DOHH2 (cell line): ENCODE measurements around the gene AKAP7.

Experiments used
- H3F3A ChIP-seq: fragments of 200-600 bp; sonication (generic), shearing (Covaris generic); 2 replicates; pipeline ENCODE4 v1.6.0; 2016; ENCODE audit warnings: antibody characterized with exemption, mild to moderate bottlenecking; ENCODE audit not compliant: control insufficient read depth, insufficient read depth
- H3K27ac ChIP-seq: fragments of 200-600 bp; sonication (generic); 2 replicates; pipeline ENCODE4 v1.5.1; 2014; ENCODE audit warnings: low read depth, mild to moderate bottlenecking, low read length, moderate library complexity
- H3K27me3 ChIP-seq: fragments of 200-600 bp; sonication (generic); 2 replicates; pipeline ENCODE4 v1.6.1; 2014; ENCODE audit warnings: mild to moderate bottlenecking, low read length, mixed read lengths; ENCODE audit not compliant: control insufficient read depth
- H3K36me3 ChIP-seq: fragments of 200-600 bp; sonication (generic); 2 replicates; pipeline ENCODE4 v1.6.1; 2014; ENCODE audit warnings: mild to moderate bottlenecking, low read length, moderate library complexity, mixed read lengths; ENCODE audit not compliant: control insufficient read depth
- H3K4me1 ChIP-seq: fragments of 200-600 bp; sonication (generic); 2 replicates; pipeline ENCODE4 v1.6.1; 2014; ENCODE audit warnings: mild to moderate bottlenecking, low read length, mixed read lengths; ENCODE audit not compliant: control insufficient read depth
- H3K4me2 ChIP-seq: fragments of 200-600 bp; sonication (generic); 2 replicates; pipeline ENCODE4 v1.6.0; 2014; ENCODE audit warnings: mild to moderate bottlenecking, low read length, moderate library complexity
- H3K4me3 ChIP-seq: fragments of 200-600 bp; sonication (generic); 2 replicates; pipeline ENCODE4 v1.5.1; 2014; ENCODE audit warnings: mild to moderate bottlenecking, low read length, mixed read lengths
- H3K79me2 ChIP-seq: fragments of 200-600 bp; sonication (generic); 2 replicates; pipeline ENCODE4 v1.6.1; 2014; ENCODE audit warnings: mild to moderate bottlenecking, low read length, mixed read lengths; ENCODE audit not compliant: control insufficient read depth
- H3K9me2 ChIP-seq: fragments of 200-600 bp; sonication (generic); replicated peaks from 2 replicates; pipeline ENCODE4 v1.6.1; 2014; ENCODE audit warnings: mild to moderate bottlenecking, low read length, mixed read lengths; ENCODE audit not compliant: control insufficient read depth
- H3K9me3 ChIP-seq: fragments of 200-600 bp; sonication (generic); 2 replicates; pipeline ENCODE4 v1.6.1; 2014; ENCODE audit warnings: antibody characterized with exemption, low read length, mixed read lengths; ENCODE audit not compliant: control insufficient read depth, insufficient read depth
- H4K20me1 ChIP-seq: fragments of 200-600 bp; sonication (generic); 2 replicates; pipeline ENCODE4 v1.6.0; 2014; ENCODE audit warnings: low read depth, mild to moderate bottlenecking, antibody characterized with exemption, low read length, moderate library complexity; ENCODE audit not compliant: control insufficient read depth, insufficient read depth
- CTCF ChIP-seq: fragments of 200-600 bp; sonication (generic); IDR thresholded peaks from one replicate; pipeline ENCODE4 v1.5.1; 2014; ENCODE audit warnings: antibody characterized with exemption, mild to moderate bottlenecking, low read depth, low read length; ENCODE audit not compliant: poor library complexity, severe bottlenecking
- EZH2phosphoT487 ChIP-seq: fragments of 200-600 bp; sonication (generic); IDR thresholded peaks from 2 replicates; pipeline ENCODE4 v1.6.1; 2017; ENCODE audit warnings: borderline replicate concordance, mild to moderate bottlenecking, antibody characterized with exemption, low read length, moderate library complexity, mixed read lengths

The AKAP7 gene

GRCh38 chr6:131223416-131223815 lies 88.1 kb downstream of the AKAP7 start:
- TF ChIP-seq EZH2phosphoT487 = no peak
- TF ChIP-seq CTCF = no peak
- Histone ChIP-seq H3K79me2 (no peaks in the 10 kb centered on the region), H3K4me1 (no peaks in the 10 kb centered on the region), H3K27ac (no peak overlapping the region), H3K9me3 (no peaks in the 10 kb centered on the region), H3K27me3 (no peaks in the 10 kb centered on the region), H4K20me1 (no peaks in the 10 kb centered on the region), H3K36me3 (no peaks in the 10 kb centered on the region), H3F3A (no peaks in the 10 kb centered on the region), H3K4me2 (no peak overlapping the region), H3K9me2 (no peaks in the 10 kb centered on the region), H3K4me3 (no peak overlapping the region)

GRCh38 chr6:131225127-131225526 lies 89.9 kb downstream of the AKAP7 start:
- H3K36me3 ChIP-seq = no peaks in the 10 kb centered on the region
- H3K4me2 ChIP-seq = no peak overlapping the region
- no peaks in the 10 kb centered on the region for H3K9me3 ChIP-seq
- no peak overlapping the region for H3K4me3 ChIP-seq
- TF ChIP-seq EZH2phosphoT487 = no peak
- no peak for TF ChIP-seq CTCF
- no peaks in the 10 kb centered on the region for H3K4me1 ChIP-seq
- no peaks in the 10 kb centered on the region for H3K9me2 ChIP-seq
- H3K27ac ChIP-seq = no peak overlapping the region
- H4K20me1 ChIP-seq = no peaks in the 10 kb centered on the region
- H3K27me3 ChIP-seq = no peaks in the 10 kb centered on the region
- H3F3A ChIP-seq = no peaks in the 10 kb centered on the region
- no peaks in the 10 kb centered on the region for H3K79me2 ChIP-seq

DNA sequence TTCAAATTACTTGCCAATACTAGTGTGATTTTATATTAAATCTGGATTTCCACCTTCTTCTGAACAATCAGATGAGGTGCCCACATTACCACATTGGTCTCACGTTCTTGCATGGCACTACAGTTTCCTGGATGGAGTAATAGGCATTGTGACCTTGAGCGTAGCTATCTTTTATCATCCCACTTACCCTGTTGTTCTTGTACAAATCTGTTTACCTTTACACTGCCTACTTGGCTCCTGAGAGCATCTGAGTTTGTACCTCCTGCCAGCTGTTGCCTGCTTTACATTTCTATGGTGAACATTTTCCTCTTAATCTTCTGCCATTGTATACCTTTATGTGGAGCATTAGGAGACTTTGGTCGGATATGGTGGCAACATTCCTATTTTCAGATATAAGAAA lies 90.7 kb downstream of the AKAP7 start:
- H3K36me3 ChIP-seq = no peaks in the 10 kb centered on the region
- H3K9me2 ChIP-seq = no peaks in the 10 kb centered on the region
- no peak overlapping the region for H3K27ac ChIP-seq
- no peaks in the 10 kb centered on the region for H3K4me1 ChIP-seq
- no peaks in the 10 kb centered on the region for H3F3A ChIP-seq
- no peaks in the 10 kb centered on the region for H3K27me3 ChIP-seq
- no peak for TF ChIP-seq CTCF
- no peaks in the 10 kb centered on the region for H3K79me2 ChIP-seq
- H3K4me2 ChIP-seq = no peak overlapping the region
- H4K20me1 ChIP-seq = no peaks in the 10 kb centered on the region
- no peaks in the 10 kb centered on the region for H3K9me3 ChIP-seq
- no peak overlapping the region for H3K4me3 ChIP-seq
